Activated effector memory CD4-positive, alpha-beta T cell treated with Interleukin-2 at 50 U/mL for 16 hours (primary cell): ENCODE measurements around the gene TMTC1.

Experiments
- DNase-seq: peaks from one replicate; pipeline ENCODE4 v3.0.0-alpha.2; 2020

TMTC1 gene

DNA sequence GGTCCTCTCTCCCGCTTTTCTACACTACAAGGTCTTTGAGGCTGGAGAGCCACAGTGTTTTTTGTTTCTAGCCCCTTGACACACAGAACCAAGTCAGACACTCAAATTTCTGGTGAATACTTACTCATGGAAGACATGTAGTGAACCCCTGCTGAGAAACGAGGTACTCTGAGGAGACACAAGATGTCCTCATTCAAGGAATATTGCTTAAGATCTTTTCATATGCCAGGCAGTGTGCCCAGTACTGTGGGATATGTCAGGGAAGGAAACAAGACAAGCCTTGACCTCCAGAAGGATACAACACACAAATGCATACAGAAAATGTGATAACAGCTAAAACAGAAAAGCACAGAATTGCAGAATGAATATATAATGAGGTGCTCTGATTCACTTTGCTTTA is 75.9 kb downstream of the TMTC1 start:
- DNase-seq = no peak

- no peak for DNase-seq
Observed at GRCh38 chr12:29706311-29706710, 77.4 kb downstream of the TMTC1 start.

DNA sequence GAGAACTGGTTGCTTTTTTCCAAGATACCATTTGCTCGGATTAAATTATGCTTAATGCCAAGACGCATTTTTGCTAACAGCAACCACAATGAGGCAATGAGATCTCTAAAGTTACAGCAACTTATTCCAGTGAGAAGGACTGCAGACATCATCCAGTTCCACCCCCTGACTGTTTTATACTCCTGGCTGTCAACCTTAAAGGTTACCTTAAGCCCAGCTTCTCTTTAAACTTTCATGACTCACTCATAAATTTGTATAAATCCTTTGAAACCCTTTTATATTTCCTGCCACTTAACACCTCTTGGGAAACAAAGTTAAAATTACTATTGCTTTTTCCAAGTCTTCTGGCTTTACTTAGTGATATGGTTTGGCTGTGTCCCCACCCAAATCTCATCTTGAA is 80.2 kb downstream of the TMTC1 start:
- no peak for DNase-seq

DNA sequence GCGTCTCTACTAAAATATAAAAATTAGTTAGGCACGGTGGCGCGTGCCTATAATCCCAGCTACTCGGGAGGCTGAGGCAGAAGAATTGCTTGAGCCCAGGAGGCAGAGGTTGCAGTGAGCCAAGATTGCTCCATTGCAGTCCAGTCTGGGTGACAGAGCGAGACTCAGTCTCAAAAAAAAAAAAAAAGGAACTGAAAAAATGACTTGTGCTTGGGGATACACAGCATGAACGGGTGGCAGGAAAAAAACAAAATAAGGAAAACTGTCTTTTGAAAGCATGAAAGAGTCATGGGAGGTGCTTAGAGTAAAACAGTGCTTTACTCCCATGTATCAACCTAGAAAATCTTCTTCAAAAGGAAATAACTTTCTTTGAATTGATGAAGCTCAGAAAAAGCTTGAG is 80.8 kb downstream of the TMTC1 start:
- no peak for DNase-seq

DNA sequence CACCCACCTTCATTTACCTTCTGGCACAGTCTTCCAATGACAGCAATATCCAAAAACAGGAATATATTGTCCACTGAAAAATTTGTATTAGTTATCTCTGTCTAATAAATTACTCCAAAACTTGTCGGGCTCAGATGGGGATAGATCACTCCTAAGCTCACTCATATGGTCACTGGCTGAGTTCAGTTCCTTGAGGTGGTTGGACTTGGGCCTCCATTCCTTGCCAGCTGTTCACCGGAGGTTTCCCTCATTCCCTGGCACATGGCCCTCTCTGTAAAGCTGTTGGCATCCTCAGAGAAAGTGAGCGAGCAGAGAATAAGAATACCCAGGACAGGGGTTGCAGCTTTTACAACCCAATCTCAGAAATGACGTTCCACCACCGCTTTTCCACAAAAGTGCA is 81.5 kb downstream of the TMTC1 start:
- DNase-seq = no peak

GRCh38 chr12:29700761-29701481 is 82.8 kb downstream of the TMTC1 start:
- DNase-seq = no peak

DNA sequence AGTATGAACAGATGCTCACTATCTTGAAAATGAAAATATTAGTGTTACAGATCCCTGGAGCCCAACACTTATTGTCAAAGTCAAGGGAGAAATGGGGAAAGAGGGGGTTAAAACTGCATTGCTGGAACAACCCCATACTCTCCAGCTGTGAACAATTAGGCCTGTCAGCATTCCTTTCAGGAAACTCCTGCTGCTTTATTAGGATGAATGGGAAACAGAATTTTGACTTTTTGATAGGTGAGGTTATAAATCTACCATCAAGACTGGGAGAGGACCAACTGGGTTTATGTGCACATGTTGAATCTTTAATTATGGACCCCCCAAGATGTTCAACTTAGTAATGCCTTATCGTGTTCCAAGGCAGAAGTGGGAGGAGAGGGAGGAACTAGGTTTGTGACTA is 85.0 kb downstream of the TMTC1 start:
- no peak for DNase-seq

DNA sequence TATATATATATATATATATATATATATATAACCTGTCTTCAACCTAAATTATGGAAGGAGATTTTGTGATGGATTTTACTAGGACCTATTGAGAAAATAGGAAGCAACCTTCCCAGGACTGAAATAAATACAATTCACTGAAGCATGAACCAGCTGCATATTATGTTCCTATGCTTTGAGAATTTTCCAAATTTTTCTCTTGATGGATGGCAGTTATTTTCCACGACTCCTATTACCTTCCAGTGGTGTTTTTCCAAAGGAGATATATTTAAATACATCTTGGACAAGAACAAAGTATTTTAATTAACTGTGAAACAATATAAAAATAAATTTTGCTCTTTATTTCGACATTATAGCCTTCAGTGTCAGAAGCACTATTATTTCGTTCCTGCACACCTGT is 87.9 kb downstream of the TMTC1 start:
- no peak for DNase-seq

DNA sequence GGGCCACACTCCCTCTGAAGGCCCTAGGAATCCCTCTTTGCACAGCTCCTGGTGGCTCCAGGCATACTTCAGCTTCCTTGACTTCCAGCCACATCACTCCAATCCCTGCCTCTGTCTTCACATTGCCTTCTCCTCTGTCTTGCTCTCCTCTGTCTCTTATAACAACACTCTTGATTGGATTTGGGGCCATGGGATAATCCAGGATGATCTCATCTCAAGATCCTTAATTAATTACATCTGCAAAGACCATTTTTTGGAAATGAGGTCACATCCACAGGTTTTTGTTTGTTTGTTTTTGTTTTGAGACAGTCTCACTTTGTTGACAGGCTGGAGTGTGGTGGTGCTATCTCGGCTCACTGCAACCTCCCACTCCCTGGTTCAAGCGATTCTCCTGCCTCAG is 88.7 kb downstream of the TMTC1 start:
- DNase-seq = no peak

GRCh38 chr12:29694002-29694401 is 89.7 kb downstream of the TMTC1 start:
- no peak for DNase-seq

DNA sequence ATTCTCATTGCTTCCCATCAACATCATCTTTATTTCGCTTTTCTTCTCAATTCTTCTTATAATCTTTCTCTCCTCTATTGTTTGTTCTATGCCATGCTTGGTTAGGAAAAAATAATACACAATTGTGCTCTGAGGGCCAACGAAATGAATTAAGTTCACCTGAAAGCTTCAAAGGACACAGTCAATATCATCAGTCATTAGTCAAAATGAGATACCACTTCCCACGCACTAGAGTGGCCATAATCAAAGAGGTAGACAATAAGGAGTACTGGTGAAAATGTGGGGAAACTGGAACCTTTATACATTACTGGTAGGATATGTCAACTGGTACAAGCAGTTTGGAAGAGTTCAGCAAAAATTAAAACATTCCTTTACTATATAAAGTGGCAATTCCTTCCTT is 91.5 kb downstream of the TMTC1 start:
- DNase-seq = no peak

GRCh38 chr12:29691161-29691854 is 92.4 kb downstream of the TMTC1 start:
- DNase-seq = no peak

DNA sequence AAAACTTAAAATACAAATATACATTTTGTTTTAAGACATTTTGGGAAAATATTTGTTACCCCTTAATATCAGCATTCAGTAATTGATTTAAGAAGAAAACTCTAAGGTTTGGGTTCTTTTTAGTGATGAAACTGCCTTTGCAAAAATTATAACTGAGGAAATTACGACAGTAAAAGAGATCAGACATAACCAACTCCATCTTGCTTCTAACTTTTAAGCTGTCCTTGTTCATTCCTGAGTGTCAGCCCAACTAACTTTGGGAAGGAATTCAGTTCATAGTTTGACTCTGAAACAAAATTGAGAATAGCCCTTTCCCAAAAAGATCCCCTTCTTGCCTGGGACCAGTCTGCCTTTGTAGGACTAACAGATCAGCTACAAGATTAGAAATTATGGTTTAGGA is 93.0 kb downstream of the TMTC1 start:
- no peak for DNase-seq

- no peak for DNase-seq
Observed at GRCh38 chr12:29688914-29689313, 94.8 kb downstream of the TMTC1 start.

GRCh38 chr12:29682088-29682487 is 101.7 kb downstream of the TMTC1 start:
- DNase-seq = no peak

DNA sequence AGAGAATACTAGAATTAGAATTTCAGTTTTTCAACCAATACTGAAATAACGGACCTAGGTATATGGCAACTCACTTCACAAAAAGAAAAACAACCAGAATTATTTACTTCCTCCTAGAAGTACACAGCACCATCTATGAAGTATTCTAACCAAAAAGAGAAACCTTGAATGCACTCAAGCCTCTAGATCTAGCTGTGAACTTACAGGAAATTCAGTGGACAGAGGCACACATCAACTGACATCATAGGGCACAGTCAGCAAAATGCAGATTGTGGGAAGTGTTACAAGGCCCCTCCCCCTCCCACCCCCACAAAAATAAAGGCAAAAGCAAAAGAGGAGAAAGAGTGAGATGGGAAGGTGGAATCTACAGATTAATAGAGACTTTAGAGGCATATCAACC is 102.4 kb downstream of the TMTC1 start:
- no peak for DNase-seq

GRCh38 chr12:29676676-29677075 is 107.1 kb downstream of the TMTC1 start:
- DNase-seq = no peak

GRCh38 chr12:29674463-29674862 is 109.3 kb downstream of the TMTC1 start:
- no peak for DNase-seq

- DNase-seq = no peak
Observed at GRCh38 chr12:29673346-29673745, 110.4 kb downstream of the TMTC1 start.

DNA sequence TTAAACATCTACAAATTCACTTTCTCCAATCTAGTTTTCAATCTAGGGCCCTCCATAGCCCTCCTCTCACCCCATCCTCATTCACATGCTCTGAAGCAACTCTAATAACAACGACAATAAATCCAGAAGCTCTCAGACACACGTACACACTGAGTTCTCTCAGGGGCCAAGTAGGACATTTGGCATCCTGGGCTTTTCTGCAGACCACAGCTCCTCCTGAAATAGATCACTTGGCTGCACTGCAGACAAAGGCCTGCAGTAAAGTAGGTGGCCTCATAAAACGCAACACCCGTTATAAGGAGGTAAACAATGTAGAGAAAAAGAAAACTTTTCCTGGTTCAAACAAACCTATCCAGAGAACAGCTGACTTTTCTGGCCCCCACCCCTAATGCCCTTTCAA is 111.2 kb downstream of the TMTC1 start:
- no peak for DNase-seq

GRCh38 chr12:29671742-29672141 is 112.0 kb downstream of the TMTC1 start:
- DNase-seq = no peak

DNA sequence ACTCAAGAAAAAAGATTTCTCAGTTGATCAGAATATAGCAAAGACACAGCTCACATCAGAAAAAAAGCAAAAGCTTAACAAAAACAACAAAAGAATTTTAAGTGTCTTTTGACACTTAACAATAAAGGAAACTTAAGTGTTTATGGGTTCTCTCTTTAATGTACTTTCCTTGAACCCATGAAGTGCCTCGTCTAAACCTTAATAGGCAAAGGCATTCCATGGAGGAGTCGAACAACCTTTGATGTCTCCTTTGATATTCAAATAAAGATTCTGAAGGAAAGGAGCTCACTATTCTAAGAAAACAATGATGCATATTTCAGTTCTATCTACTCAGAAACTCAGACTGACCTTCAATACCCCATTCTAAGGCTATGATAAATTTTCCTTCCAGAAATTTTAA is 116.7 kb downstream of the TMTC1 start:
- DNase-seq = no peak

DNA sequence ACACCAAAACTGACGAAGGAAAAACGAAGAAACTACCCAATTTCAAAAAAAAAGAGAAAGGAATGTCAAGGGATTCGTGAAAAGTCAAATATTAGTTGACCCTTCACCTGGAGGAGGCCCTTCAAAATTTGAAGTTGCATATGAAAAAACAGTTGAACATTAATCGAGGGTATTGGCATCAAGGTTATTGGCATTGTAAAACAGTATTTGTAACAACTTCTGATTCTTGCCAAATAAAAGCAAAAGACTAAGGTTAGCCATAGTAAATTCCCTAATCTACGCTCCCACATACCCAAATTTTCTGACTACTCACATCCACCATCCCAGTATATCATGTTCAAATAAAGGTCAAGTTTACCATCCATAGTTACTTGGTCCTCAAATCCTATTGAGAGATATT is 118.6 kb downstream of the TMTC1 start:
- no peak for DNase-seq

DNA sequence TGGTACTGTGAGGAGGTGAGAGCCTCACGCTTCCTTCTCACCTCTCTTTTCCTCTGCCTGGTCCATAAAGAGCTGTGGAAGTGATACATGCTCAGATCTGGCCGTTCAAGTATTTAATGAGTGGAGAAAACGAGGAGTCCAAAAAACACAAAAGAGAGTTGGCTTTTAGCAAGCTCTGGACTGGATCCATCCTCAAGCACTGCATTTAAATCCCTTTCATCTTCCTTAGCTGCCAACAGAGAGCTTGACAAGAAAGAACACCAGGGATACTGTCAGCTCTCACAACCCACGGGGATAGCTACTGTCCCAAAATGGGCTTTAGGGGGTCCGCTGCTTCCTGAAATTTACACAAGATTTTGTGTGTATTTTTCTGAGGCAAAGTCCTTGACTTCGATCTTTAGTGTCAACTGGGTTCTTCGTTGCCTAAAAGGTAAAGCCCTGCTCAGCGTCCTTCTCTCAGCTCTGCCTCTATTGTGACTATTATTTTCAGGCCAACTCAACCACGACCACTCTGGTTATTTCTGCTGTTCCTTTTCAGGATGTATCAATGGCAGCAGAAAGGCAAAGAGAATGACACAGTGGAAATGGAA is 120.9 kb downstream of the TMTC1 start:
- no peak for DNase-seq

DNA sequence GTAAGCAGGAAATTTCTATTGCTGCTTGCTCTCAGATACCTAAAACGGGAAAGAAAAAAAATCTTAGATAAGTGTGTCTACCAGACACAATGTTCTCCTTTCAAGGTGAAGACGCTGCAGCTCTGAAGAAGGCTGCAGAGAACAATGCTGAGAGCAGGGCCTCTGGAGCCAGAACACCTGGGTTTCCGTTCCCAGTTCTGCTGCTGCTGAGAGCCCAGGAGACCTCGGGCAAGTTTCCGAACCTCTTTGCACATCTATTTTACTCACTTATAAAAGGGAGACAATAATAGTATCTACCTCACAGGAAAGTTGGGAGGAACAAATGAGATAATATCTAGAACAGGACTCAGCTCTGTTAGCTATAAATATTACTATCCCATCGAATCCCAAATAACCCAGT is 122.9 kb downstream of the TMTC1 start:
- DNase-seq = no peak
